NCI-H82 treated with DMSO at 0.1 percent for 48 hours (cell line): Measurements from ENCODE around the gene SARDH.
"Not testable (repeated sequence)": the region's sequence is repeated elsewhere in the genome, so short reads cannot be mapped to it uniquely, and the experiment has no call there.

ENCODE experiments used
- DNase-seq: peaks from one replicate; lab custom pipeline; 2025; ENCODE audit not compliant: unreplicated experiment; lab: John Stamatoyannopoulos, UW

Gene SARDH

GRCh38 chr9:133686642-133687575 lies 51.2 kb downstream of the SARDH start:
- DNase-seq, result no peak

DNA sequence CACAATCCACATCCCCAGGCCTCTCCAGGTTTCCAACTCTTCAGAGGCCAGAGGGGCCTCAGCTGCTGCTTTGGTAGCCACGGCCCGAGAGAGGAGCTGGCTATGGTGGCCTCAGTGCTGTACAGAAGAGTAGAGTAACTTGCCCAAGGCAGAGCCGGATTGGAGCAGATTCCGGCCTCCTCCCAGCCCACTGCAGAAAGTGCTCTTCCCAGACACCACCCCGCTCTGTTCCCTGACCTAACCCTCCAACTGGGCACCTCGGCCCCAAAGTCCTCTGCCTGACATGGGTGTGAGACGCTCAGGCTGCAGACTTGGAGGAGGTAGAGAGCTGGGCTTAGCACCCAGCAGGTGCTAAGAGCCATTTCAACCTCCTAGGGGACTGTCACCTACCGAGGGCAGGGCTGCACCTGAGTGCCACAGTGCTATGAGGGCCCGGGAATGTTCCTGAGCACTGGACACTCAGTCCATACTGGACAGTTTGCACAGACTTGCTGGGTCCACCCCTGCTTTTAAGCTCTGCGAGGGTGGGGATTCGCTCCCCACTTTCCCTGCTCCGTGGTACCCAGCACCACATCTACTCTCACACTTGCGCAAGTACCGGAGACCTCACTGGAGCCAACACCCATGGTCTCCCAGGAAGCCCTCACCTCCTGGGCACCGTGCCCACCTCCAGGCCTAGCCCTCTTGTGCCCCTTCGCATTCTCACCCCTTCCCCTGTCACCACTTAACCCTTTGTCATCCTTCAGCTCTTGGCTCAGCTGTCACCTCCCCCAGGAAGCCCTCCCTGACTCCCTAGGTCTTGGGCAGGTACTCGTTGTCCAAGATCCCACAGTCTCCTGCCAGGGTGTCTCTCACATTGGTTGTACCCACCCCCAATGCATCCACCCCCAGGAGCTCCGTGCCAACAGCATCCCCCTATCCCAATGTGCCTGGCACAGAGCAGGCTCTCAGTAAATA lies 52.2 kb downstream of the SARDH start:
- no peak for DNase-seq

- DNase-seq, result no peak
Measured at GRCh38 chr9:133684936-133685361, 53.2 kb downstream of the SARDH start.

- DNase-seq, result no peak
Measured at GRCh38 chr9:133684121-133684935, 53.8 kb downstream of the SARDH start.

DNA sequence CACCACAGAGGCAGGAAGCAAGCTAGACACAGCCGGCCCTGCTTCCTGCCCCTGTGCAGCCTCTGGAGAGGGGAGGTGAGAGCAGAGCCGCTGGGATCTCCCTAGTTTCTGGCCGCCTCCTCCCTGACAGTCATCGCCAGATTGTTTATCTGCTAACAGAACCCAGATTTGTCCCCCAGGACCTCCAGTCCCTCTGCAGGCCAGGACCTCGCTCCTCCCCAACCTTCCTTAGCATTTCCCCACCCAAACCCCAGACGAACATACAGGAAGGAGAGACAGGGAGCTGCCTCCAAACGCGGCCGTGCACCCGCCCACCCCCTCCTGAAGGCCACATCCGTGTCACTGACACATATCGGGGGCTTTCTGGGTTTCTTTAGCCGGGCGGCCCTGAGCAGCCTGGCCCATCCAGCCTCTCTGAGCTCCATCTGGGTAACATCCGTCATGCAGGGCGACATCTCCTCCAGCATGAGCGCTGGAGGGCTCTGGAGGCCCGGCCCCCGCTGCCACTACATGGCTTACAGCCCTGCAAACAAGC lies 54.5 kb downstream of the SARDH start:
- no peak for DNase-seq

GRCh38 chr9:133682818-133683585 lies 55.1 kb downstream of the SARDH start:
- no peak for DNase-seq

DNA sequence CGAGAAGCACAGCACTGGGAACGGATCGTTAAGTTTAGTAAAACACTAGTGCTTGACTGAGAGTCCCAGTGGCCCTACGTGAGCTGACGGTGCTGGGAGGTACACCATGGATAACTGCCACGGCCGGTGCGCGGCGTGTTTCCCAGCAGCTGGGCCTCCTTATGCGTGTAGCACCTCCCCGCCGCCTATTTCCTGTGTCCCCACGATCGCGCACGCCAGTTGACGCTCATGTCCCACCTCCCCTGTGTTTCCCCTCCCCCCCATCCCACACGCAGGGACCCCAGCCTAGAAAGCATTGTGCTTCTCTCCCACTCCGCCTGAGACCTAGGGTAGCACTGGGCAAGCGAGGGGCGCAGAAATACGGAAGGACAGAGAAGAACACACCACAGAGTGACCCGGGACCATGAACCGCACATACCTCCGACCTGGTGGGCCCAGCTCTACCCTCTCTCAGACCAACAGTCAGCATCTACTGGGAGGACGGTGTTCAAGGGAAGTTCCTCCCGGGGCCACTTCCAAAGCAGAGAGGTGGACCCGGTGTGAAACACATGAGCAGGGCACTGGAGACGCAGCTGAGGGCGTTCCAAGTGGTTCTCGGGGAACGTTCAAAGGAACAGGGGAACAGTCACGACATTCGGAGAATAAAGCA lies 56.4 kb downstream of the SARDH start:
- no peak for DNase-seq

- no peak for DNase-seq
Measured at GRCh38 chr9:133680976-133681657, 57.0 kb downstream of the SARDH start.

DNA sequence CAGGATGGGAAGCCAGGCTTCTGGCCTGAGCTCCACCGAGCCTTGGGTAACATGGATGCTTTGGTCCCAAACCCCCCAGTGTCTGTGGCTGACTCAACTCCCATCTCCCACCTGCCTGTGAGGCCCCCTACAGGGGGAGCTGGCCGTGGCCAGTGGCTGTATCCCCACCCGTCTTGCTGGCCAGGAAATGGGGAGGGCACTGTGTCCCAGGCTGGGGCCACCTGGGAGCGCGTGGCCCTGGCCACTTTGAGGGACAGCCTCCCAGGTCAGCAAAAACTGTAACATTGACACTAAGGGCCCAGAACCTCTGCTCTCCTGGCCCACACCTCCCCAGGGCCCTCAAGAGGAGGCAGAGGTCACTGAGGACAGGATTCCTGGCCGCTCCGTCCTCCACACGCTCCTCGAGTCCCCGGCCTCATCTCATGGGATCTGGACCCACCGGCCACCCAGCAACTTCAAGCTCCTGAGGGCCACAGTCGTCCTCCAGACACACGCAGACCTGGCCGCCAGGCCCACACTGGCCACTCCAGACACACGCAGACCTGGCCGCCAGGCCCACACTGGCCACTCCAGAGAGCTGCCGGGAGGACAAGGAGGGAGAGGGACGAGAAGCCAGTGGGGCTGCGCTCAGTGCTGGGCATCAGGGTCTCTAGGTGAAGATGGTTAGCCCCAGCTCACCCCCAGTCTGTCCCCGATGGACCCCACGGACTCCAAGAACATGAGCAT lies 57.7 kb downstream of the SARDH start:
- DNase-seq, result no peak

- no peak for DNase-seq
Measured at GRCh38 chr9:133679466-133680061, 58.6 kb downstream of the SARDH start.

- no peak for DNase-seq
Measured at GRCh38 chr9:133679056-133679455, 59.1 kb downstream of the SARDH start.

DNA sequence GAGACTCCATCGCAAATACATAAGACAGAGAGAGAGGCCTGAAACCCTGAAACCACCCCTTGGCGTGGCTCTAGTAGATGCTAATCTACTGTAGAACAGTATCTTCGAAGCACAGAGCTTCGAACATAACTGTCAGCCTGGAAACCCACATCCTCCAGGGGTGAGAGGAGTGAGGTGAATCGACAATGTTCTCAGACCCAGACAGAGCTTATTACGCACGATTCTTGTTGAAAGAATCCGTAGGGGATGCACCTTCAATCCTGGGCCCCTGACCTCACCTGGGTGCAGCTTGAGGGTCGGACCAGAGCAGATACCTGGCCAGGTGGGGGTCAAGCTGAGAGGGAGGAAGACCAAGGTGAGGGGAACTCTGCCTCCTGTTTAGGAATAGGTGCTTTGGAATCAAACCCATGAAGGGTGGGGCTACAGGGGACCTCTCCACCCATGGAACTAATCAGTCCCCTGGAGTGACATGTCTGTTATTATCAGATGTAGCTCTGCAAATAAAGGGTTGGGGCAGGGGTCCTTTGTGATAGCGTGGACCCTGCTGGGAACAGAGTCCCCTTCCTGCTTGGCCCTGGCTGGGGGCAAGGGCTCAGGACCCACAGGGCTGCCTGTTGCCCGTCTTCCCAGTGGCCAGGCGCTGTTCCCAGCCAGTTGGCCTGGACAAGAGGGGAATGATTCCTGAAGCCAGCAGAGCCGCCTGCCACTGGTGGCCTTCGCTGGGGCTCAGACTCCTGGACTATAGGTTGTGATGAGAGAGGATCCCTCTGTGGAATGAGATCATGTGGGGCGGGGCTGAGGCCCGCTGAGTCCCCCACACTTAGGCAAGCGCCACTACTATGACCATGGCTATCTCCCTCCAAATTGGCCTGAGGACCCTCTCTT lies 60.8 kb downstream of the SARDH start:
- DNase-seq, result no peak

DNA sequence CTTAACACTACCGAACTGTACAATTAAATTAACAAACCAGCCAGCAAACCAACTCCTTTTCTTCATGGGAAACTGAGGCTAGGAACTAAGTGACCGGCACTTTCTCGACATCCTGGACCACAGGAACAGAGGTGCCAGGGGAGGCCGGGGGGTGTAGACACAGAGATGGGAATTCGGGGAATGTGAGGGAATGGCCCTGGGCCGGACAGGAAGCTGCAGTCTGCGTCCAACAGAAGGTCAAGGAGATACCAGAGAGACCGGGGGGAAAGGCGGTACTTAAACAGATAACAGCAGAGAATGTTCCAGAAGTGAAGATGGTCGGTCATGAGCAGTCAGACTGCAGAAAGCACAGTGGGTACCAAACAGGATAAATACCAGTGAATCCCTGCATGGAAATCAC lies 61.7 kb downstream of the SARDH start:
- DNase-seq, result no peak

- not testable (repeated sequence) for DNase-seq
Measured at GRCh38 chr9:133675796-133676195, 62.4 kb downstream of the SARDH start.

DNA sequence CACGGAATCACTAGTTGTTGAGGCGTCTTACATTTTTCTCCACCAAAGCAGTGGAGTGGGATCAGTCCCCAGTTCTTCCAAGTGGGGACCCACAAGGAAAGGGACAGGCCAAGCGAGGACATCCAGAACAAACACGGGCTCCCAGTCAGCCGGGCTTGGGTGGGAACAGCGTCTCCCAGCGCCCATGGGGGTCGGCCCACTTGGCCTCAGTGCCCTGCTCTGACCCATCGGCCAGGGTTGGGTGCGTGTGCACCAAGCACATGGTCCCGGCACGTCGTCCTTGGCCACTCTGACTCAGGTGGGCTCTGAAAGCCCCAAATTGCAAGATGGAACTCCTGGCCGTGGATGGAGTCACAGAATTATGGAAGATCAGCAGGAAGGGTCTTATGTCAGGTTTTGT lies 64.1 kb downstream of the SARDH start:
- no peak for DNase-seq

GRCh38 chr9:133673258-133673655 lies 64.9 kb downstream of the SARDH start:
- no peak for DNase-seq
